Measurements from ENCODE around the gene C19orf73.
"Not testable (repeated sequence)": the region's sequence is repeated elsewhere in the genome, so short reads cannot be mapped to it uniquely, and the experiment has no call there.

The C19orf73 gene

DNA sequence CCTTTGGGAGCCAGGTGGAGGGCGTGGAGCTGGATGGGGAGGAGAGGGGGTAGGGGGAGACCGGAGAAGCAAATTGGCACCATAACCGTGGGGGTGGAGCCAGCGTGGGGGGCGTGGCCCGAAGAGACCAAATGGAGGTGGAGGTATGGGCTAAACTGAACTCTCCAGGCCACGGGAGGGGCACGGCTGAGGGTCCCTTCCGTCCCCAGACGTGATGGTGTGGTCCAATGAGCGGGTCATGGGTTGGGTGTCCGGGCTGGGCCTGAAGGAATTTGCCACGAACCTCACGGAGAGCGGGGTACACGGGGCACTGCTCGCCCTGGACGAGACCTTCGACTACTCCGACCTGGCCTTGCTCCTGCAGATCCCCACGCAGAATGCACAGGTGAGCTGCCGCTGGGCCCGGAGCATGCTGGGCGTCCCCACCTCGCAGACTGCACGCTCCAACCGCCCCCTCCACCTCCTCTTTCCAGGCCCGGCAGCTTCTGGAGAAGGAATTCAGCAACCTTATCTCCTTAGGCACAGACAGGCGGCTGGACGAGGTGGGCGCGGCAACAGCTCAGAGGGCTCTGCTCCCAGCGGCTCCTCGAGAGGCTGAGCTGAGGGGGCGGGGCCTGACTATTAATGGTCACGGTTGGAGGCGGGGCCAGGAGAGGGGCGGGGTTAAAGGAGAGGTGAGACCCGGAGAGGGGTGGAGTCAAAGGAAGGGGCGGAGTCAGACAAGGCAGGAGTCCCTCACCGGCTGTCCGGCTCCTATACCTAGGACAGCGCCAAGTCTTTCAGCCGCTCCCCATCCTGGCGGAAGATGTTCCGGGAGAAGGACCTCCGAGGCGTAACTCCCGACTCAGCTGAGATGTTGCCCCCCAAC, 30.1 kb upstream of the C19orf73 start:
- DNase-seq: peak; percentile 92

DNA sequence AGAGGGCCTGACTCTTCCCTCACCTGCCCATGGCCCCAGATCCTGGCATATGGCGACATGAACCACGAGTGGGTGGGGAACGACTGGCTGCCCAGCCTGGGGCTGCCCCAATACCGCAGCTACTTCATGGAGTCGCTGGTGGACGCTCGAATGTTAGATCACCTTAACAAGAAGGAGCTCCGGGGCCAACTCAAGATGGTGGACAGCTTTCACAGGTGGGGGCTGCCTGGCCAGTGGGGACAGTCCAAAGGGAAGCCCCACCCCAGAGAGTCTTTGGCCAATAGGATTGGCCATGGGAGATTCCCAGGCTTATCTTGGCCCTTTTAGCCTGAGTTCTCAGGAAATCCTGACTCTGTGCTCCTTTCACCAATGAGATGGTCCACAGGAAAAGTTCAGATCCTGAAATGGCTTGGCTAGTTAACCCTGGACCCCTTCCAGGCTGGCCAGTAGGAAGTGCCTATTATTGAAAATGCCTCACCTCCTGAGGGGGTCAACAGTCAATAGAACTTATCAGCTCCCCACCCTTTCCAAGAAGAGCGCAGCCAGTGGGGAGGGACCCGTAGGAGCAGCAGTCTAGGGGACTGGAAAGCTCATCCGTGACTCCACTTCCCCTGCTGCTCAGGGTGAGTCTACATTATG, 29.2 kb upstream of the C19orf73 start:
- DNase-seq: no peak

DNA sequence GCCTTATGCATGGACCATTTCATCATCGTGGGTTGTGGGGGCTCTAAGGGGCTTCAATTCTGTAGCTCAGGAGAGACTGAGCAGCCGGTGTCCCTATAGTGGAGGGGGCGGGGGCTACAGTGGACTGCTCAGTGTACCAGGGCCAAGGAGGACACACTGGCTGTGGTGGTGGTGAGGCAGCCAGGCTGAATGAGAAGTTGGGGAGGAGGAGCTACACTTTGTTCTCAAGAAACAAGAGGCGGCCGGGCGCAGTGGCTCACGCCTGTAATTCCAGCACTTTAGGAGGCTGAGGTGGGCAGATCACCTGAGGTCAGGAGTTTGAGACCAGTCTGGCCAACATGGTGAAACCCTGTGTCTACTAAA, 27.4 kb upstream of the C19orf73 start:
- DNase-seq: peak; percentile 33

GRCh38 chr19:49145573-49146407, 26.8 kb upstream of the C19orf73 start:
- peak; percentile 77 for DNase-seq

- DNase-seq: peak; percentile 92
These were observed 24.0 kb upstream of the C19orf73 start for GRCh38 chr19:49142866-49143335.

DNA sequence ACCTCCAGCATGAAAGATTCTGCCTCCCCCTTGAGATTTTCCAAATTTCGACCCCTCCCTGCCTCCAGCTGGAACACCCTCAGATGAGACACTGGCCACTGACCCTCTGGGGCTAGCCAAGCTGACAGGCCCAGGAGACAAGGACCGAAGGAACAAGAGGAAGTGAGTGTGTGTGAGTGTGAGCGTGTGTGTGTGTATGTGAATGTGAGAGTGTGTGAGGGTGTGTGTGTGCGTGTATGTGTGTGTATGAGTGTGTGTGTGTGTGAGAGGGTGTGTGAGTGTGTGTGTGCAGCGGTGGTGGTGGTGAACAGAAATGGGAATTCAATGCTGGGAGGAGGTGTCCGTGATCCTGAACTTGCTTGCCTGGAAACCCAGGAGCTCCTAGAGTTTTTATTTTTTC, 22.4 kb upstream of the C19orf73 start:
- no peak for DNase-seq

DNA sequence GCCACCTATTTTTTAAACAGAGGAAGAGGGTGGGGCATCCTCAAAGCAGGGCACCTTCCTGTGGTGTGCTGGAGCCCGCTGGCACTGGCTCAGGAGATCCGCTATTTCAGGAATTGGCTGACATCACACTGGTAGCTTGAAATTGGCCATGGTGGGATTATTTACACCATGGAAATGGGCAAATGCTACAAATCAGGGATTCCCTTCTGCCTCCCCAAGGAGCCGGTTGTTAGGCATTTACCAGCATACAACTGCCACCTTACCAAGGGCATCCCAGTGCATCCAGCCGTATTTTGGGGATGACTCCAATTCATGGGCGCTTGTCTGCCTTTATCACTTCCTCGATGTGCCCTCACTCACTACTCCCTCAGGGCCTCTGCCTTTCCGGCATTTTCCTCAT, 22.0 kb upstream of the C19orf73 start:
- no peak for DNase-seq

DNA sequence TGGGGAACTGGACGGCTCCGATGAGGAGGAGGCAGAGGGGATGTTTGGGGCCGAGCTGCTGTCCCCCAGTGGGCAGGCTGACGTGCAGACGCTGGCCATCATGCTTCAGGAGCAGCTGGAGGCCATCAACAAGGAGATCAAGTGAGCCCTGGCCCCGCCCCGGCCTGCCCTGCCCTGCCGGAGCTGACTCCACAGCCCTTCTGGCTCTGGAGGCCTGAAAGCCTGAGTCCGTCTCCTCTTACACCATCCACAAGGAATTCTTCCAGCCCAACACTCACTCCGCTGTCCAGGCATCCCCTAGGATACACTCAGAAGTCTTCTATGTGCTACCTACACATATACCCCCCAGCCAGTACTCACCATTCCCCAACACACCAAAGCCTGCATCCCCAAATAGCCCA, 17.8 kb upstream of the C19orf73 start:
- no peak for DNase-seq

DNA sequence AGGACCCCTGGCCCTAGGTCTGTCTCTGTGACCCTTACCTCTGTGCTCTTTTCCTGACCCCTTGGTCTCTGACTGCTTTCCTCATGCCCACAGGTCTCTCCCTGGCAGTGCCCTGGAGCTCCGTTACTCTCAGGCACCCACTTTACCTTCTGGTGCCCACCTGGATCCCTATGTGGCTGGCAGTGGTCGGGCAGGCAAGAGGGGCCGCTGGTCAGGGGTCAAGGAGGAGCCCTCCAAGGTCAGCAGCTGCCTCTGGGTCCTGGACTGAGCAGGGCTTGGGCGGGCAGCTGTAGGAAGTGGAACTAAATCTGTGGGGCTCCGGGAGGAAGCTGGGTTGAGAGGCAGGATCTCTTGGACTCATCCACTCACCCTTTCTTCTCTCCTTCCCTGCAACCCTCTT, 16.7 kb upstream of the C19orf73 start:
- DNase-seq: no peak

- DNase-seq: peak; percentile 50
These were observed 14.9 kb upstream of the C19orf73 start for GRCh38 chr19:49133621-49134454.

DNA sequence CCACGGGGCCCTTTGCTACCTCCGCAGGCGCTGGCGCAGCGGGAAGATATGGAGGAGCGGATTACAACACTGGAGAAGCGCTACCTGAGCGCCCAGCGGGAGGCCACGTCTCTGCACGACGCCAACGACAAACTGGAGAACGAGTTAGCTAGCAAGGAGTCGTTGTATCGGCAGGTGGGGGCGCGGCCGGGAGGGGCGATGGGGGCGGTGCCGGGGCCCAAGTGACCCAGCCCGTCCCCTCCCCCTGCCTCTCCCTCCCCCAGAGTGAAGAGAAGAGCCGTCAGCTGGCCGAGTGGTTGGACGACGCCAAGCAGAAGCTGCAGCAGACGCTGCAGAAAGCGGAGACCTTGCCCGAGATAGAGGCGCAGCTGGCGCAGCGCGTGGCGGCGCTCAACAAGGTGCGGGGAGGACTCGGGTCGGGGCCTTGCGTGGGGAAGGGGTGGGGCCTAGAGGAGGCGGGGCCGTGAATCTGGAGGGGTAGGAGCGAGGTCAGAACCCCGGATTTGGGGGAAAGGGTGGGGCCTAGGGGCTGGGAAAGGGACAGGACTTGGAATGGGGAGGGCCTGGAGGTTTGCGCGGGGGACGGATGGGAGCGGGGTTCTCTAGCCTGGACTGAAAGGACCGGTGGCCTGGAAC, 14.1 kb upstream of the C19orf73 start:
- DNase-seq: no peak

DNA sequence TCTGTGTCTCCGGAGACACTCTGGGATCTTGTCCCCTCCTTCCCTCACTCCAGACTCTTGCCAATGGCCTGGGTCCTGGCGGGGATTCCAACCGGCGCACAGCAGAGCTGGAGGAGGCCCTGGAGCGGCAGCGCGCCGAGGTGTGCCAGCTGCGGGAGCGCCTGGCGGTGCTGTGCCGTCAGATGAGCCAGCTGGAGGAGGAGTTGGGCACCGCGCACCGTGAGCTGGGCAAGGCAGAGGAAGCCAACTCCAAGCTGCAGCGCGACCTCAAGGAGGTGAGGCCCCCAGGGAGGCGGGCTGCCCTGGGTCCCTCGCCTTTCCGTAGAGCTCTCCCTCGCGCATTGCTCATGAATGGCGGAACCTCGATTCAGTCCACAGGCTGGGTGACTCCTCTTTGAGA, 11.4 kb upstream of the C19orf73 start:
- DNase-seq: no peak

- DNase-seq: no peak
These were observed 10.3 kb upstream of the C19orf73 start for GRCh38 chr19:49129238-49129583.

GRCh38 chr19:49128545-49129237, 9.7 kb upstream of the C19orf73 start:
- no peak for DNase-seq

DNA sequence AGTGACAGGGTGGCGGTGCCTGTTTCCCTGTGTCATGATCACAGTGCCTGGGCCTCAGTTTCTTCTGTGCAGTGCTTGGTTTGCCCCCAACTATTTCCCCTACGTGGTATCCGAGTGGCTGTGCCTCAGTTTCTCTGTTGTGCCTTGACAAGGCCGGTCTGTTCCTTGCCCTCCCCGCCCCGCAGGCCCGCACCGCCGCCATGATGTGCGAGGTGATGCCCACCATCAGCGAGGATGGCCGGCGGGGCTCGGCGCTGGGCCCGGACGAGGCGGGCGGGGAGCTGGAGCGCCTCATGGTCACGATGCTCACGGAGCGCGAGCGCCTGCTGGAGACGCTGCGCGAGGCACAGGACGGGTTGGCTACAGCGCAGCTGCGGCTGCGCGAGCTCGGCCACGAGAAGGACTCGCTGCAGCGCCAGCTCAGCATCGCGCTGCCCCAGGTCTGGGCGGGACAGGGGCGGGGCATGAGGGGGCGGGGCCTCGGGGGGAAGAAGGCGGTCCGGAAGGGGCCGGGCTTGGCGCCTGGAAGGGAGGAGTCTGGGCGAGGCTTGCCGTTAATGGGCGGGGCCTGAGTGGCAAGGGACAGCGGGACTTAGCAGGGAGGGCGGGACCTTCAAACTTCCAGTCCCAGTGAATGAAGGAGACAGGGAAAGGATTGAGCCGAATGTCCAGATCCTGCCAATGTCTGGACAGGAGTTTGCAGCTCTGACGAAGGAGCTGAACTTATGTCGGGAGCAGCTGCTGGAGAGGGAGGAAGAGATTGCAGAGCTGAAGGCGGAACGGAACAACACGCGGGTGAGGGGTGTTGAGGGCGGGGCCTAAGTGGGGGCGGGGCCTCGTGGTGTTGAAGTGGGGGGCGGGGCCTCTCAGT, 9.0 kb upstream of the C19orf73 start:
- peak; percentile 96 for DNase-seq

DNA sequence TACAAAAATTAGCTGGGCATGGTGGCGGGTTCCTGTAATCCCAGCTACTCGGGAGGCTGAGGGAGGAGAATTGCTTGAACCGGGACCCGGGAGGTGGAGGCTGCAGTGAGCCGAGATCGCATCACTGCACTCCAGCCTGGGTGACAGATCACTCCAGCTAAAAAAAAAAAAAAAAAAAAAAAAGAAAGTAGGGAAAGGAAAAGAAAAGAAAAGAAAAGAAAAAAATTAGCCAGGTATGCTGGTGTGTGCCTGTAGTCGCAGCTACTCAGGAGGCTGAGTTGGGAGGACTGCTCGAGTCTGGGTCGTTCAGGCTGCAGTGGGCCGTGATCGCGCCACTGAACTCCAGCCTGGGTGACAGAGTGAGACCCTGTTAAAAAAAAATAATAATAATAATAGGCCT, 8.3 kb upstream of the C19orf73 start:
- DNase-seq: not testable (repeated sequence)

- DNase-seq: no peak
These were observed 7.6 kb upstream of the C19orf73 start for GRCh38 chr19:49126575-49126974.

- DNase-seq: no peak
These were observed 6.2 kb upstream of the C19orf73 start for GRCh38 chr19:49125025-49125731.

DNA sequence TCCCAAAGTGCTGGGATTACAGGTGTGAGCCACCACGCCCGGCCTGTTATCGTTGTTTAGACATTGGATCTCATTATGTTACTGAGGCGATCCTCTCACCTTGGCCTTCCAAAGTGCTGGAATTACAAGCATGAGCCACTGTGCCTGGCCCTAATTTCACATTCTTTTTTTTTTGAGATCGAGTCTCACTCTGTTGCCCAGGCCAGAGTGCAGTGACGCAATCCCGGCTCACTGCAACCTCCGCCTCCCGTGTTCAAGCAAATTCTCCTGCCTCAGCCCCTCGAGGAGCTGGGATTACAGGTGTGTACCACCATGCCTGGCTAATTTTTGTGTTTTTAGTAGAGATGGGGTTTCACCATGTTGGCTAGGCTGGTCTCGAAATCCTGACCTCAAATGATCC, 4.3 kb upstream of the C19orf73 start:
- not testable (repeated sequence) for DNase-seq

Data from fibroblast of skin of abdomen (primary cell).